NOMO-1 (cell line): ENCODE results near the gene GOLM1.

Source experiments
- DNase-seq, 2 experiments: peaks; one replicate each; lab custom pipeline; 2025; ENCODE audit not compliant: unreplicated experiment in 2 of 2; lab: John Stamatoyannopoulos, UW

The GOLM1 gene

DNA sequence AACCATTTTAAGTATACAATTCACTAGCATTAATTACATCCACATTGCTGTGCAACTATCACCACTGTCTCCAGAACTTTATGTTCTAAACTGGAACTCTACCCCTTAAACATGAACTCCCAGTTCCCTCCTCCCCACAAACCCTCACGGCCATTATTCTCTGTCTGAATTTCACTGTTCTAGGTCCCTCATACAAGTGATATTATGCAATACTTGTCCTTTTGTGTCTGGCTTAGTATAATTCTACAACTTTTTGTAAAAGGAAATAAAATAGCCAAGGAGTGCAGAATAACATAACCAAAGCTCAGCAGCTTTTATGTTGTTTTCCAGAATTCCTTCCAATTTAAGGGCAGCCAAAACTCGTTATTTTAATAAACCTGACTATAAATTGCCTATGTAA is 105.2 kb downstream of the GOLM1 start:
- no peak for DNase-seq

DNA sequence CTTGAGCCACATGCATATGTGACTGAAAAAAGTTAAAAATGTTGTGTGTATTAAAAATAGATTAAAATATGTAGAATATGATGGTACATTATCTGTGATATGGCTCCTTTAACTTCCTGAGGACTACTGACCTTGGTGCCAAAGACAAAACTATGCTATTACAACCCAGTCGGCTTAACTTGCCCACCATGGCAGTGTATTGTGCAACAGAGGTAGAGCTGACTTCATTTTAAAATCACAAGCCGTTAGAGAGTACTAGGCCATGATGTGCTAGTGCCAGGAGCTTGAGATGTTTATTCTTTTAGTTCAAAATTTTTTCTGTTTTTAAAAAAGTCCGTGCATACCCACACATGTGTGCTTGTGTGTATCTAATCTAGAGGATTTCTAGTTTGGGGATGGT is 112.1 kb downstream of the GOLM1 start:
- no peak for DNase-seq

DNA sequence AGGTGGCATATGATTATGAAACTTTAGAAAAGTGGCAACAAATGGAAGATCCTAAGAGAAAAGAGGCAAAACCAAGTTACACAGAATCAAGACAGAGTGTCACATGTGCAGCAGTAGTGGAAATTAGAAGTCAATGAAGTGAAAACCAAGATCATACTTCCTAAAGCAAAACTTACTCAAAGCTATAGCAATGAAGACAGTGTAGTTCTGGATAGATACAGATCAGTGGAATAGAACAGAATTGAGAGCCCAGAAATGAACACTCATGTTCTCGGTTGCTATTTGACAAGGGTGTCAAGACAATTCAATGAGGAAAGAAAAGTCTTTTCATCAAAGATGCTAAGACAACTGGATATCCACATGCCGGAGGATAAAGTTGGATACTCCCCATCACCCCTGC is 114.9 kb downstream of the GOLM1 start:
- no peak for DNase-seq

DNA sequence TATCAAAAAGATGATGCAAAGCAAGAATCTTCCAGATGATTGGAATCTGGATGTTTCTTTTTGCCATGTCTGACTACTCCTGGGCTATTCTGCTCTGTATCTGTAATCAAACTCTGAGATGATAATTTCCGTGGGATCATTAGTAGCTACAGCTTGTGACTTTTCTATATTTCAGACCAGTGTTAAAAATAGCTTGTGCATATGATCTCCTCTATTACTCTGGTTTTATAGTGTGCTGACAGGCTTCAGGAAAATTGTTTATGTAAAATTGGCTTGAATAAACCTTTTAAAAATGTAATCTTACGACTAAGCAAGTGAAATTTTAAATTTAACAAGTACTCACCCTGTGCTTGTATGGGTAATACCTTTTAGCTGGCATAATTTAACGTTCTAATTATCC is 118.0 kb downstream of the GOLM1 start:
- no peak for DNase-seq

DNA sequence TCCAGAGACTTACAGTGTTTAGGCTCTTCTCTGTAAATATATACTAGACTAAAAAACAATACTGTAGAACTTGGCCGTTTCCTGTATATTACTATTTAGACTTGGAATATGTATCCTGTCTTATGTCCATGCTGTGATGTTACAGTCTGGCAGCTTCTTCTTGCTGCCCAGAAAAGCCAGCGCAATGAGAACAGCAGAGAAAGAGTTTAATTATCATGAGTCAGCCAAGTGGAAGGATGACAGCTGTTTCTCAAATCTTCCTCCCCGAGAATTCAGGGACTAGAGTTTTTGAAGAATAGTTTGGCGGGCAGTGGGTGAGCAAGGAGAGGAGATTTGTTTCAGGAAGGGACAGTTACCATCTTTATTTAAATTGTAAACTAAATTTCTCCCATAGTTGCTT is 120.9 kb downstream of the GOLM1 start:
- DNase-seq: no peak
